ENCODE measurements around the gene PTTG1IP2.

Gene PTTG1IP2

DNA sequence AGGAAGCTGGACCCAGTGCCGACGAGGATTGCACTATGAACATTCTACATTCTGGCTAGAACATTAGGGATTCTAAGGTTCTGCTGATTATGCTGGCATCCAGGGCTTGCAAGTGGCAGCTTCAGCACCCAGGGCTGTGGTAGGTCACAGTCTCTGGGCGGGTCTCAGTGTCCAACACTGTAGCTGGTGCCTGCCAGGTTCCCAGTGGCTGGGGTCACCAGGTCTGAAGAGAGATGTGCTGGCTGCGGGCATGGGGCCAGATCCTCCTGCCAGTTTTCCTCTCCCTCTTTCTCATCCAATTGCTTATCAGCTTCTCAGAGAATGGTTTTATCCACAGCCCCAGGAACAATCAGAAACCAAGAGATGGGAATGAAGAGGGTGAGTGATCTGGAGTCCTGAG, at the start of gene PTTG1IP2:
PTTG1IP2 (plus strand) TSS at position 86 of the 400 bp plus-strand sequence; CDS start at position 234, 148 bp downstream.
- Mint-ChIP-seq H3K4me1 (no peaks in the 10 kb centered on the region), H3K4me3 (no peak within 1 kb of the TSS), H3K9me3 (peaks cover 4% of the 10 kb centered on the region), H3K36me3 (no peaks in the 10 kb centered on the region), H3K27ac (no peak within 1 kb of the TSS)
- ATAC-seq = no peak
- DNase-seq (ENCODE audit: low spot score in 2 of 2) = no peak

DNA sequence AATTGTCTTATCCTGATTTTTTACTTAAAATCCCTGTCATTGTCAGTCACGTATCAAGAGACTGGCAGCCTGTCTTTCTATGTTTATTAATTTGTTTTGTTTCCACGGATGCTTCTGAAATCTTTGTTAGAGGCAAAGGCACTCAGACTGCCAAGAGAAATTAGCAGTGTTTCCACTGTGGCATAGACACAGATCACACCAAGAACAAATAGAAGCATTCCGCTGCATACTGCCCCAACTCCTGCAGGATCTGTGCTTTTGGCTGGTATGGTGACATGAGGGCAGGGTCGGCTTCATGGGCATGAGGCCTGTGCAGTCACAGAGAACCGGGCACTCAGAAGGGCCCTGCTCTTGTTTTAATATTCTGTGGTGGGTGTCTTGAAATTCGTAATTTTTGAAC, 47.8 kb upstream of the PTTG1IP2 start:
- Mint-ChIP-seq H3K4me3 (no peak overlapping the region), H3K4me1 (peaks cover 15% of the 10 kb centered on the region), H3K9me3 (no peaks in the 10 kb centered on the region), H3K27ac (no peak overlapping the region), H3K36me3 (no peaks in the 10 kb centered on the region)
- no peak for ATAC-seq
- no peak for DNase-seq (ENCODE audit: low spot score in 2 of 2)

DNA sequence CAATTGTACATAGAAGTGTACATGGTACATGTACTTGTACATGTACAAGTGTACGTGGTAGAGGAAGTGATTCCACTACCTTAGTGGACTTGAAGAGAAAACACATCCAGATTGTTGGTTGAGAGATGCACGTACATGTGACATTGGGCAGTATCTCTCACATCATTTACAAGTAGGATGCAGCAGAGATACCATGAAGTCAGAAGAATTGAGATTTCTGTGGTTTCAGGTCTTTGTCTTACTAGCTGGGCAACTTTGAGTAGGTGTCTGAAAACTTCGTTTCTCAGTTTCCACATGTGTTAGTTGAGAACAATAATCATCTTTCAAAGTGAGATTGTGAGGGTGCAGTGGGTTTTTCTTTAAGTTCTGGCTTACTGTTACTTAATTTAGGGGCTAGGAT, 44.7 kb upstream of the PTTG1IP2 start:
- ATAC-seq (peak; percentile 96), DNase-seq (ENCODE audit: low spot score in 2 of 2) (no peak)
- H3K9me3 Mint-ChIP-seq = no peaks in the 10 kb centered on the region
- H3K36me3 Mint-ChIP-seq = no peaks in the 10 kb centered on the region
- peak overlapping the region; percentile 33 for H3K27ac Mint-ChIP-seq
- peaks cover 15% of the 10 kb centered on the region for H3K4me1 Mint-ChIP-seq
- peak overlapping the region; percentile 21 for H3K4me3 Mint-ChIP-seq

DNA sequence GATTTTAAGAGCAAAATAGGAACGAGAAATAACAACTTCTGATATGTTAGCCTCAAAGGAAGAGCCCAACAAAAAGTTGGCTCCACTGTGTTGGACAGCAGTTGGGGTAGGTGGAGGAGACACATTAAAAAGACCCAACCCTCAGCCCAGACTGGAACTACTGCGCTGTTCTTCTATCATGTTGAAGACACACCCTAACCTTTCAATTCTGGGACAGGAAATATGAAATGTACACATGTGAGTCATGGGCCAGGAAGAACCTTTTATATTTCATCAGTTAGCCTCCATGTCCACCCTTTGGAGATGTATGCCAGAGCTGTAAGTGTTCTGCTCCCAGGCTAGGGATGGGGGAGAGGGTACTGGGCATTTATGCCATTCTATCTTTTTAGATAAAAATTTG, 44.1 kb upstream of the PTTG1IP2 start:
- H3K4me1 Mint-ChIP-seq = peaks cover 15% of the 10 kb centered on the region
- ATAC-seq (peak; percentile 46), DNase-seq (ENCODE audit: low spot score in 2 of 2) (no peak)
- H3K36me3 Mint-ChIP-seq = no peaks in the 10 kb centered on the region
- no peaks in the 10 kb centered on the region for H3K9me3 Mint-ChIP-seq
- H3K4me3 Mint-ChIP-seq = peak overlapping the region; percentile 21
- H3K27ac Mint-ChIP-seq = peak overlapping the region; percentile 33

DNA sequence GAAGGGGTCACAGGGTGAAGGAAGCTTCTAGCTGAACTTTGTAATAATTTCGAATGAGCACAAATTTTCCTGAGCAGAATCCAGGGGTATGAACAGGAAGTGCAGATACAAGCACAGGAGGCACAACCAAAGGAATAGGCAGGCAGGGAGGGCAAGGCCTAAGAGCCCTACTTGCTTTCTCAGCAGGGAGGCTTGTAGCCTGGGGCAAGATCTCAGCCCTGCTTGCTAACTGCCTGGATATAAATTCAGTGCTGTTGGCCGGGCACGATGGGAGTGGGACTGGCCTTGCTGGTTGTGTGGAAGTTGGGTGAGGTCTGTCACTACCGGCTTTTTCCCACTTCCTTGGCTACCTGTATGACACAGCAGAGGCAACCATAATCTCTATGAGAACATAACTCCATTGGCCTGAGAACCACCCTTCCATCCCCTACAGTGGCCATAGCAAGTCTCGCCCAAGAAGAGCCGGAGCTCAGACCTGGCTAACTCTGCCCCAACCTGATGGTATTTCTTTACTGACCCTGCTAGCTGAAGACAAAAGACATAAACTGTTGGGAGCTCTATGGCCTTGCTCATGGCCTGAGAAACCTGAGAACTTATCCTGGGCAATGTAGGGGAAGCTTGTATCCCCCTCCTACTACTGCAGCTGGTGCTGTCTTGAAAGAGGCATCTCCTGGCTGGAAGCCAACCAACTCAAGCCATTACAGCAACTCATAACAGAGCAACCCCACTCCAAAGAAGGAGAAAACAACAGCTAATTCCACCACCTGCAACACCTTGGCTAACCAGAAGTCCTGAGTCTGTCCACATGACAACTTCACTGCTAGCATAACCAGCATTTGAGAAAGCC, 38.6 kb upstream of the PTTG1IP2 start:
- no peak overlapping the region for H3K27ac Mint-ChIP-seq
- no peaks in the 10 kb centered on the region for H3K4me1 Mint-ChIP-seq
- H3K4me3 Mint-ChIP-seq = no peak overlapping the region
- H3K9me3 Mint-ChIP-seq = no peaks in the 10 kb centered on the region
- DNase-seq (ENCODE audit: low spot score in 2 of 2) (no peak), ATAC-seq (peak; percentile 26)
- H3K36me3 Mint-ChIP-seq = no peaks in the 10 kb centered on the region

DNA sequence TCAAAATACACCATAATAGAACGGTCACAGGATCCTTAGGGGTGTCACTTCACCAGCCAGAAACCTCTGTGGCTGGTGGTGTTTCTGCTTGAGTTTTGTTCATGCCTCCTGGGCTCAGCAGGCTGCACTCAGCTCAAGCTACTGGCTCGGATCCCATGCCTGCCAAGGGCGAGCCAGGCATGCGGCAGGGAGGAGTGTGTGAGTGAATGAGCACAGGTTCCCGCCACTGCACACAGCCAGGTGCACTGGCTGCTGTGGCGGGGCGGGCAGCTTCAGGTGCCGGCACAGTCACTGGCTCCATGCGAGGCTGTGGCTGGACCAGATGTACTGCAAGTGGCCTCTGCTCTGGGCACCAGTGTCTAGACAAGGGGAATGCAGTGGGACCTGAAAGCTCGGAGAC, 36.7 kb upstream of the PTTG1IP2 start:
- H3K4me3 Mint-ChIP-seq = no peak overlapping the region
- no peaks in the 10 kb centered on the region for H3K36me3 Mint-ChIP-seq
- ATAC-seq = peak; percentile 26
- no peak for DNase-seq (ENCODE audit: low spot score in 2 of 2)
- no peaks in the 10 kb centered on the region for H3K4me1 Mint-ChIP-seq
- H3K9me3 Mint-ChIP-seq = no peaks in the 10 kb centered on the region
- no peak overlapping the region for H3K27ac Mint-ChIP-seq

DNA sequence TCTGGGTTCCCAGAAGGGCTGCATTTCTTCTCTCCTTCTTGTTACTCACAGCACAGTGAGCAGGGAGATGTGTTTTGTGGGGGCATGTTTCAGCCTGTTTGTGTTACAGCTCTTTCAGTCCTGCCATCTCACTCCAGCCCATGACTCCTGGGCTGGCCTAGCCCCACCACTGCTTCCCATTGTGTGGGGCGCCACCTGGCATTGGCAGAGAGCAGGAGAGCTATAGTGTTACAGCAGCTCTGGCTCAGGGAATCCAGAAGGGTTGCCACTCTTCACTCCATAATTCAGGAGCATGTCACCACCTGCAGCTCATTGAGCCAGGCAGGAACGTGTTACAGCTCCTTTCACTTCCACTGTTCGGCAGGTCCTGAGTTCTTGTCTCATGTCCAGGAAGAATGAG, 36.2 kb upstream of the PTTG1IP2 start:
- no peak overlapping the region for H3K4me3 Mint-ChIP-seq
- no peaks in the 10 kb centered on the region for H3K9me3 Mint-ChIP-seq
- peak; percentile 19 for ATAC-seq
- H3K27ac Mint-ChIP-seq = no peak overlapping the region
- DNase-seq (ENCODE audit: low spot score in 2 of 2) = no peak
- H3K4me1 Mint-ChIP-seq = no peaks in the 10 kb centered on the region
- H3K36me3 Mint-ChIP-seq = no peaks in the 10 kb centered on the region

DNA sequence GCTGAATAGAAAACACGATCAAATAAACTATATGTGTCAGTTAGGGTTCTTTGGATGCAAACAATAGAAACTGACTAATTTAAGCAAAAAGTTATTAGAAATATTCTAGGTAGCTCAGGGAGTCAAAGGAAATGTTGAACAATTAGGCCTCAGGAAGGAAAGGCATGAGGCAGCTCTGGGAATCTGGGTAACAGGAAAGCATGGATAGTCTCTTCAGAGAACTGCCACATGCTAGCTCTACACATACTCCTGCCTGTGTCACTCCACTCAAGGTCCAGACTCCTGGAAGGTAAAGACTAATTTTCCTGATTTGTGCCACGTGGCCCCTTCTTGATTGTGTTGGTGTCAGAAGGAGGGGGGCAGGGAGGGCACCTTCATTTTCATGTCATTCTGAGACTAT, 23.8 kb upstream of the PTTG1IP2 start:
- no peaks in the 10 kb centered on the region for H3K36me3 Mint-ChIP-seq
- H3K27ac Mint-ChIP-seq = no peak overlapping the region
- no peaks in the 10 kb centered on the region for H3K4me1 Mint-ChIP-seq
- ATAC-seq = no peak
- H3K9me3 Mint-ChIP-seq = no peaks in the 10 kb centered on the region
- DNase-seq (ENCODE audit: low spot score in 2 of 2) = no peak
- H3K4me3 Mint-ChIP-seq = no peak overlapping the region

DNA sequence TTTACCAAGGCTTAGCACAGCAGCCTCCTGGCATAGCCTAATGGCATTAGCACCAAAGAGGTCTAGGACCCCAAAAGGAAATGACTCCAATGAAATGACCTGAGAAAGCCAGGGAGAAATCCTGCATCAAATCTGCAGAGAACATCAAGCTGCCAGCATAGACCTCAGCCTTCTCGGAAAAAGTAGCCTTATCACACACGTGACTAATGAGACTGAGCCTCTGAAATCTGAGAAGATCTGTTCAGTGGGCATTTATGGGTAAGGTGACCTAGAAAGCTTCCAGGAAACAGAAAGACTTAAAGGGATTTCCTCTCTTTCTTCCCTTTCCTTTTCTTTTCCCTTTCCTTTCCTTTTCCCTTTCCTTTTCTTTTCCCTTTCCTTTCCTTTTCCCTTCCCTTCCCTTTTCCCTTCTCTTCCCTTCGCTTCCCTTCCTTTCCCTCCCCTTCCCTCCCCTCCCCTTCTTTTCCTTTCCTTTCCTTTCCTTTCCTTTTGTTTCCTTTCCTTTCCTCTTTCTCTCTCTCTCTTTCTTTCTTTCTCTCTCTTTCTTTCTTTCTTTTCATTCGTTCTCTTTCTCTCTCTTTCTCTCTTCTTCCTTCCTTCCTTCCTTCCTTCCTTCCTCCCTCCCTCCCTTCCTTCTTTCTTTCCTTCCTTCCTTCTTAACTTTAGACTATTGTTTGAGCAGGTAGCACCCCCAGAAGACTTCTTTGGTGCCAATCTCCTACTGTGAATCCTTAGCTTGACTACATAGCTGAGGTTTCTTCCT, 23.1 kb upstream of the PTTG1IP2 start:
- DNase-seq (ENCODE audit: low spot score in 2 of 2) (no peak), ATAC-seq (no peak)
- Mint-ChIP-seq H3K4me3 (no peak overlapping the region), H3K4me1 (no peaks in the 10 kb centered on the region), H3K27ac (no peak overlapping the region), H3K9me3 (no peaks in the 10 kb centered on the region), H3K36me3 (no peaks in the 10 kb centered on the region)

DNA sequence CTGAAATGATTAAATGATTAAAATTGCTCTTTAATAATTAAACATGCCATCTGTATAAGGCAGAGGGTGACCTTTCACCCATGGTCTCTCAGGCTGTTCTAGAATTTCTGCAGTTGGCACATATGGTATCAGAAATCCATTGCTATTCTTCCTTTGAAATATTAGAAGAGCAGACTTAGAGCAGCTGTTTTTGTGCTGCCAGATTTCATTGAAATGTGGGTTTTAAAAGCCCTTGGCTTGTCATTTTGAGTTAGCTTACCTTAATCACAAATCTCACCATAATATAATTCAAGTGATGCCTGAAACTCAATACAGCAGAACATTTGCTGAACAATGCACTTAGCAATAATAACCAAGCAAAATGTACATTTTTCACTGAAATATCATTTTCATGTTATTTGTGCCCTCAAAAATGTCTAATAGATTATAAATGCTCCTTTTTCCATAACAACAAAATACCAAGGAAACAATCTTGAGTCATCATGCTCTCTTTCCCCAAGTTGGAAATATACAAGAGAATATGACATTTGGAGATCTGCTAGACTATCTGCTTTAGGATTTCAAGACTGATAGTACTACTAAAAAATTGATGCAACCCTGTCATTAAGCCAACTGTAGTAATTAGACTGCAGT, 16.1 kb upstream of the PTTG1IP2 start:
- DNase-seq (ENCODE audit: low spot score in 2 of 2) = no peak
- H3K36me3 Mint-ChIP-seq = no peaks in the 10 kb centered on the region
- ATAC-seq = no peak
- no peak overlapping the region for H3K27ac Mint-ChIP-seq
- H3K4me1 Mint-ChIP-seq = peaks cover 6% of the 10 kb centered on the region
- no peaks in the 10 kb centered on the region for H3K9me3 Mint-ChIP-seq
- H3K4me3 Mint-ChIP-seq = no peak overlapping the region

DNA sequence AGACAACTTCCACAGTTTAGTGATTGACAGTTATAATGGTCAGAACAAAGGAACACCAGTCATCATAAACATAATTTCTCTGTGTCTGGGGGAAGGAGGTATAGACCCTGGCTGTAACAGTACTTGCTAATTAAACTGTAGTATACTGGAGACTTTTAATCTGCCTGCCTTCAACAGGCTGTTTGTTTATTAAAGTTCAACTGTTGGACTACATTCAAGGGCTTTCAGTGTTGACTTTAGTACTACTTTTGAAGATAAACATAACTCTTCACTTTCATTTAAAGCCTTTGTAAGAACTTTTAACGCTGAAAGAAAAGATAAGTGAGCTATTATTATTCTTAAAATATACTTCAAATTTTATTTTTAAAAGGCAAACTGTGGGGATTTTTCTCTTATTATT, 15.5 kb upstream of the PTTG1IP2 start:
- H3K27ac Mint-ChIP-seq = no peak overlapping the region
- no peak overlapping the region for H3K4me3 Mint-ChIP-seq

DNA sequence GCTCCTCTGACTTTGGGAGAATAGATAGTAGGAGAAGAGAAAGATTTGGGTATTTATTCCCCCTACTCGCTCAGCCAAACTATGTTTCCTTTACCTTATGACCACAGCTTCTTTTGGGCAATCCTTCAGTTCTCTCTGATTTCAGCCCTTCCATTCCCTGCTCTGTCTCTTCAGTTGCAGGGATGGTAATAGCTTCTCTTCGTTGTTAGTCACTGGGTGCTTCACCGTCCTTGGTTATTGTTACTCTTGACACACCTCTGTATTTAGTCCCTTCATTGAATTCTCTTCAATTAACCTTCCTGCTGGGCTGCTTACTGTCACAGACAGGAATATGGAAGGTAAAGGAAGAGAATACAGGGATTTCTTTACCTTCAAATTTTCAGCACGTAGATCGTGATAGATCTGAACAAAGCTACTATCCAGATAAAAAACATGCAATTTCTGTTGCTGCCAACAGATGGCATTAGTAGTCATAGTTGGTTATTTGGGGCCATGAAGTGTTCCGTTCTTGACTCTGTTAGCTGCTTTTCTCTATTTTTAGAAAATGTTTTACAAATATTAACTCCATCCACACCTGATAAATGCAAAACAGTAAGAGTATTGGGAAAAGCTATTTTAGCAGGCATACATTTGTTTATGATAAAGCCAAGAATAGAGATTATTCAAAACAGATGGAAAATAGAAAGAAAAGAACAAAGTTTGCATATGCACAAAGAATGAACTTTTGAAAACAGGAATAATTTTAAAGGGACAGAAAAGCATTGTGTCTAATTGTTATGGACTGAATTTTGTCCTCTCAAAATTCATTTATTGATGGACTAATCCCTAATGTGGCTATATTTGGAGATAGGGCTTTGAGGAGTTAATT, 14.0 kb upstream of the PTTG1IP2 start:
- Mint-ChIP-seq H3K36me3 (no peaks in the 10 kb centered on the region), H3K27ac (no peak overlapping the region), H3K9me3 (no peaks in the 10 kb centered on the region), H3K4me1 (peaks cover 6% of the 10 kb centered on the region), H3K4me3 (no peak overlapping the region)
- peak; percentile 61 for ATAC-seq
- no peak for DNase-seq (ENCODE audit: low spot score in 2 of 2)

More for the DNA sequence above, 15.5 kb upstream of the PTTG1IP2 start:
- Mint-ChIP-seq H3K4me1 (peaks cover 6% of the 10 kb centered on the region), H3K9me3 (no peaks in the 10 kb centered on the region), H3K36me3 (no peaks in the 10 kb centered on the region)
- DNase-seq (ENCODE audit: low spot score in 2 of 2) (no peak), ATAC-seq (no peak)

DNA sequence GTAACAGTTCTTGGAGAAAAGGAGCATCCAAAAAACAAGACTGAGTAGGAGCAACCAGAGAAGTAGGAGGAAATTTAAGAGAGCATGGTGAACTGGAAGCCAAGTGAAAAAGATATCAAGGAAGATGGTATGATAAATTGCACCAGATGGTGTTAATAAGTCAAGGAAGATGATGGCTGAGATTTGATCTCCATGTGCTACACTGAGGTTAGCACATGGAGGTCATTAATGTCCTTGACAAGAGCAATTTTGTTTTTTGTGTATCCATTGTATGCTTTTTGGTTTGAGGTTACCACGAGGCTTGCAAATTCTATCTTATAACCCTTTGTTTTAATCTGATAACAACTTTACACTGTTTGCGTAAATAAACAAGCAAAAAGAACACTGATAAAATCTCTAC, 11.3 kb upstream of the PTTG1IP2 start:
- Mint-ChIP-seq H3K4me3 (no peak overlapping the region), H3K4me1 (peaks cover 8% of the 10 kb centered on the region), H3K27ac (no peak overlapping the region), H3K36me3 (no peaks in the 10 kb centered on the region), H3K9me3 (no peaks in the 10 kb centered on the region)
- no peak for DNase-seq (ENCODE audit: low spot score in 2 of 2)
- no peak for ATAC-seq

DNA sequence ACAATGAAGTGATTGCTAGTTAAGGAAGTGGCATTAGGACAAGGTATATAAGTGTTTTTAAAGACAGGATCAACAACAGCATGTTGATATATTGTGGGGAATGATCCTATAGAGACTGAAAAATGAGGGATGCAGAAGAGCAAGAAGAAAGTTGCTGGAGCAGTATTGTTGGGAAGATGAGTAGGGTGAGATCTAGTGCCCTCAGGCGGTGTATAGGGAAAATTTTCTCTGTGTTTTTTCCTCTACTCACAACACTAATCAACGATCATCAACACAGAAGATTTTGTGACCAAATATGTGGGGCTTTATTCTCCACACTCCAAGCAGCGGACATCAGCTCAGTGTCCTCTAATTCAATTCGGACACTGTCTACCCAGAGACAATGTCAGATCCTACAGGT, 9.6 kb upstream of the PTTG1IP2 start:
- Mint-ChIP-seq H3K36me3 (no peaks in the 10 kb centered on the region), H3K4me3 (no peak overlapping the region), H3K27ac (no peak overlapping the region), H3K4me1 (peaks cover 15% of the 10 kb centered on the region), H3K9me3 (peaks cover 2% of the 10 kb centered on the region)
- ATAC-seq (no peak), DNase-seq (ENCODE audit: low spot score in 2 of 2) (no peak)

DNA sequence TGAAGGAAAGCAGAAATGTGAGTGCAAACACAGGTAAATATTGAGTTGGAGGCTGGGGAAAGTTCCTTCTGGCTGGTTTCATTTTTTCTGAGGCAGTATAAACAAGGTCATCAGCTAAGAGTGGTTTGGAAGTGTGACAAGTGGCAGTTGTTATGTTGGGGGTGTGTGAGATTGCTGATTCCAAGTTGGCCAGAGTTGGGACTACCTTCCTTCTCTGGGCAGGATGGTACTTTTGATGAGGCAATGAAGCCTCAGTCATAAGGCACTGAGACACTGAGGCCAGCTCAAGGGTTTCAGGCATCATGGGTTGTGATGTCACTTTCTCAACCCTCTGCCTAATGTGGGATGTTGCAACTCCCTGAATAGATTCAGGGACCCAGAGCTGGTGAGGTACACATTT, 8.2 kb upstream of the PTTG1IP2 start:
- no peak overlapping the region for H3K4me3 Mint-ChIP-seq
- DNase-seq (ENCODE audit: low spot score in 2 of 2) (no peak), ATAC-seq (no peak)
- H3K36me3 Mint-ChIP-seq = no peaks in the 10 kb centered on the region
- H3K9me3 Mint-ChIP-seq = peaks cover 6% of the 10 kb centered on the region
- H3K4me1 Mint-ChIP-seq = peaks cover 9% of the 10 kb centered on the region
- no peak overlapping the region for H3K27ac Mint-ChIP-seq
